ENCODE results near the gene NOBOX.

DNA sequence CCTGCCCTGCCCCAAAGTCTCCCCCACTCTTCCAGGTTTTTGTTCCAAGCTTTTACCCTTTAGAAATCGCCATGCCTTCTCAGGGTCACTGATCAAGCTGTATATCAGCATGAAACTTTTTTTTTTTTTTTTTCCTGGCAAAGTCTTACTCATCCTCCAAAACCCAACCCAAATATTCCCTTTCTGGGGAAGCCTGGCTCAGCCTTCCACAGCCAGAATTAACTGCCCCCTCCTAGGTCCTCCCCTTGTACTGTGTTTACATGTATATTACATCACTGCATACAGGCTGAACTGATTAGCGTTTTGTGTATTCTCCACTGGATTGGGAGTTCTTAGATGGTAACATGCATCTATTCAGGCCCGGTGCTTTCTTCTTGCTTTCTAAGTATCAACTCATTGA is 4.6 kb upstream of the NOBOX start:
- TF ChIP-seq, protein P1, sequence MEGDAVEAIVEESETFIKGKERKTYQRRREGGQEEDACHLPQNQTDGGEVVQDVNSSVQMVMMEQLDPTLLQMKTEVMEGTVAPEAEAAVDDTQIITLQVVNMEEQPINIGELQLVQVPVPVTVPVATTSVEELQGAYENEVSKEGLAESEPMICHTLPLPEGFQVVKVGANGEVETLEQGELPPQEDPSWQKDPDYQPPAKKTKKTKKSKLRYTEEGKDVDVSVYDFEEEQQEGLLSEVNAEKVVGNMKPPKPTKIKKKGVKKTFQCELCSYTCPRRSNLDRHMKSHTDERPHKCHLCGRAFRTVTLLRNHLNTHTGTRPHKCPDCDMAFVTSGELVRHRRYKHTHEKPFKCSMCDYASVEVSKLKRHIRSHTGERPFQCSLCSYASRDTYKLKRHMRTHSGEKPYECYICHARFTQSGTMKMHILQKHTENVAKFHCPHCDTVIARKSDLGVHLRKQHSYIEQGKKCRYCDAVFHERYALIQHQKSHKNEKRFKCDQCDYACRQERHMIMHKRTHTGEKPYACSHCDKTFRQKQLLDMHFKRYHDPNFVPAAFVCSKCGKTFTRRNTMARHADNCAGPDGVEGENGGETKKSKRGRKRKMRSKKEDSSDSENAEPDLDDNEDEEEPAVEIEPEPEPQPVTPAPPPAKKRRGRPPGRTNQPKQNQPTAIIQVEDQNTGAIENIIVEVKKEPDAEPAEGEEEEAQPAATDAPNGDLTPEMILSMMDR (IDR thresholded peaks at IDR 0.05): no peak
- TF ChIP-seq POLR2A (IDR thresholded peaks at IDR 0.05) (no peak), POLR2AphosphoS5 (IDR thresholded peaks at IDR 0.05) (no peak)

Data from suprapubic skin (tissue), 4 donors.